ENCODE data around the gene CSF1R.
A peak's percentile ranks its signal among the peaks of the same experiment; 100 is the strongest.

The CSF1R gene

DNA sequence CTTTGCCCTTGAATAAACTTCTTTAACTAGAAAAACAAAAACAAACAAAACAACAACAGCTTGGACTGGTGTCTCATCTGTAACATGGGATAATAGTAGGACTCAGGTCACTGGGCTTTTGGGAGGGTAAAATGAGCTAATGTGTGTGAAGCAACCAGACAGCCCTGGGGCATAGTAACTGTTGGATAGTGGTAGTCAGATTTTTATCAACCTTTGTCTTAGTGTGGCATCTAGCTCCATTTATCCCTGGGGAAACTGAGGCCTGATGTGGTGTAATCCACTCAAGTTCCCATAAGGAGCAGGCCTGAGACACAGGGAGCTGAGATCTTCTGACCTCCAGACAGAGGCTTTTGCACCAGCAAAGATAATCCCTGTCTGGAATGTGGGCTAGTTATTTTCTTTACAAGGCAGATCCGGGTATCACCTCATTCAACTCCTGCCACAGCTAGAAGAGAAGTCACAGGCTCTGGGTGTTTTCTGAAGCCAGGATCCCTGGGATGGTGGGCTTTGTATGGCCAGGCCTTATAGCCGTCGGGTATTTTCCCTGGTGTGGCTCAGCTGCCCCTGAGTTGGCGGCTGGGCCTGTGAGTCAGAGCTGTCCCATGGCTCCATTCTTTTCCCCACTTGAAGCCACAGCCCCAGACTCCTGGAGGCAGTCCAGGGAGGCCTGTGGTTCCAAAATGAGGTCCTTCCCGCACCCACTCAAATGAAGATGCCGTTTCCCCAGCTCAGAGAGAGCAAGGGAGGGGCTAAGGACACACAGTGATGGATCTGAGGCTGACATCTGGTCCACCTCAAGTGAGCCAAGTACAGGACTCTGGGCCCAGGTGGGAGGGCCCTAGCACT lies 26.1 kb upstream of the CSF1R start:
- no peak overlapping the region for H3K27ac Mint-ChIP-seq
- no peak overlapping the region for H3K4me3 Mint-ChIP-seq
- ATAC-seq (no peak), DNase-seq (no peak)
- peaks cover 10% of the 10 kb centered on the region for H3K27me3 Mint-ChIP-seq
- H3K9me3 Mint-ChIP-seq, result no peaks in the 10 kb centered on the region
- no peaks in the 10 kb centered on the region for H3K4me1 Mint-ChIP-seq

DNA sequence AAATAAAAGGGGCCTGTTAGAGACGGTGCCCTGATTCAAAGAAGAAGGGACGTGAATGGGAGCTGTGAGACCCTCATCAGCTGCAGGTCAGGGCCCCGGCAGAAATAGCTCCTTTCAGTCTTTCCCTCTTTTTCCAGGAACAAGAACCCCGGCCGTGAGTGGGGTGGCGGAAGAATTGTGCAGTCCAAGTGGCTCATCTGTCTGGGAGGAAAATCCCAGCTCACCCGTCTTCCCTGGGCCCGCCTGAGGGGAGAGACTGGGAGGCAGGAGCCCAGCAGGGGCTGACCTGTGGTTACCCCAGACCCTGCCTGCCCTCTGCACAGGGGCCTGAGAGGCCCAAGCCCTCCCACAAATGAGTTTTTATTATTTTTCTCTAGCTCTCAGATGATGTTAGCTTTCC lies 24.8 kb upstream of the CSF1R start:
- no peak for ATAC-seq
- H3K4me1 Mint-ChIP-seq, result peaks cover 6% of the 10 kb centered on the region
- peaks cover 10% of the 10 kb centered on the region for H3K27me3 Mint-ChIP-seq
- no peak overlapping the region for H3K4me3 Mint-ChIP-seq
- DNase-seq, result no peak
- no peaks in the 10 kb centered on the region for H3K9me3 Mint-ChIP-seq
- no peak overlapping the region for H3K27ac Mint-ChIP-seq

DNA sequence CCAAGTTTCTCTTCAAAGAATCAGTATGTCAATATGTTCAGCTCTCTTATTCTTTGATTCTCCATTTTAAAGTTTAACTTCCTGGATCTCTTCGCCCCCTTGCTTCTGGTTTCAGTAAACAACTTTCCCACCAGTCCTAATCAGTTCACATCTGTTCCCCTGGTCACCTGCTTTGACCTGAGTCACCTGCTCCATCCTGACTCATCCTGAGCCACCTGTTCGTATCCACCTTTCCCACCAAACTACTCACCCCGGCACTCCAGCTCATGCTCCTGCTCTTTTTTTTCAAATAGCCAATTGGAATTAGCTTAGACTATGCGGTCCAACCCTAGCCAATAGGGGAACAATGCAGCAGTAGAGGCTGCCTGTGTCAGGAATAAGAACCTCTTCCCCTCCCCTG lies 23.6 kb upstream of the CSF1R start:
- Mint-ChIP-seq H3K27me3 (peaks cover 10% of the 10 kb centered on the region), H3K27ac (peak overlapping the region in 1 of 2 donors; percentile 6), H3K4me3 (no peak overlapping the region), H3K4me1 (peaks cover 6% of the 10 kb centered on the region), H3K9me3 (no peaks in the 10 kb centered on the region)
- DNase-seq, result no peak
- no peak for ATAC-seq

DNA sequence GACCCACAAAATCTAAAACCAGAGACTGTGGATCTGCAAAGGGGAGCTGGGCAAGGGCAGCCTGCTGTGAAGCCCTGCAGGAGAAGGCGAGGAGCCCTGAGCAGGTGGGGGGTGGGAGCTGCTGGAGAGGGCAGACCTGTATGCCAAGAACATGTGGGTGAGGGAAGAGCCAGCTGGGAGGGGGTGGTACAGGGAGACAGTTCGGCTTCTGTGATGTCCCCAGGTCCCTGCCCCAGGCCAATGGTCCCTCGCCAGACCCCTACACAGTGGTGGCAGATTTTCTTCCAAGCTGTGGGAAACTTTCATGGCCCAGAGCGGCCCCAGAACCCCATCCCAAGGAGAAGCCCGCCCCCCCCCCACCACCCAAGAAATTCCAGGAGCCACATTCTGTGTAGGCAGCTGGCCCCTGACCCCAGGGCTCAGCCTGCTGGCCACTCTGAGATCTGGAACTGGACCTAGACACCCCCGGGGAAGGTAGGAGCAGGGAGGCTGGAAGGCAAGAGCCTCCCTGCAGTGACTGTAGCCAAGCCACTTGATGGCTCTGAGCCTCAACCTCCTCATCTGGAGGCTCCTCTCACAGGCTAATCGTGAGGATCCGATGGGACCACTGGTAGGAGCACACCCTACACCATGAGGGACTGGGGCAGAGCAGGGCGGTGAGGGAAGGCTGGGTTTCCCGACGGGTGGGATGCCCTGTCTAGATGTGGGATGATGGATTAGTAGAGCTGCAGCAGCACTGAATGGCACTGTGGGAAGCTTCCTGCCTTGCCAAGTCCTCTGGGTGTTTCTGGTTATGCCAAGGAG lies 22.6 kb upstream of the CSF1R start:
- Mint-ChIP-seq H3K27ac (no peak overlapping the region), H3K9me3 (no peaks in the 10 kb centered on the region), H3K4me1 (peaks cover 6% of the 10 kb centered on the region), H3K27me3 (peaks cover 10% of the 10 kb centered on the region), H3K4me3 (no peak overlapping the region)
- ATAC-seq, result no peak
- DNase-seq, result no peak

DNA sequence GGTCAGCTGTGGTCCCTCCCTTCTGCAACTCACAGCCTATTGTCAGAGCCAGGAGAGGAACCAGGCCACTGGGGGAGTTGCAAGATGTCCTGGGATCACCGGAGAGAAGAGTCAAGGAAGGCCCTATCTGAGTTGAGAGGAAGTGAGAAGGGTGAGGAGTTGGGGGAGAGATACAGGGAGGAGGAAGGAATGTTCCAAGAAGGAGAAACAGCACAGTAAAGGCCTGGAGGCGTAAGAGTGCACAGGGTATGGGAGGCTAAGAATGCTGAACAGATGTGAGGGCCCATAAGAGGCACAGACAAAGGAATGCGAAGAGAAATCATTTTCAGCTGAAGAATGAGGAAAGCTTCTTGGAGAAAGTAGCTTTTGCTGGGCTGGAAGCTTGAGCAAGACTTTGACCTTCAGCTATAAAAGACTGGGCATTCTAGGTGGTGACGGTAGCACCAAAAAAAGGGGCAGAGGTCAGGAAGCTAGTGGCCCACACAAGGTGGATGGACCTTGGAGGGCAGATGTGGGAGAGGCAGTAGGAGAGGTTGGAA lies 21.6 kb upstream of the CSF1R start:
- no peak for DNase-seq
- ATAC-seq, result no peak

DNA sequence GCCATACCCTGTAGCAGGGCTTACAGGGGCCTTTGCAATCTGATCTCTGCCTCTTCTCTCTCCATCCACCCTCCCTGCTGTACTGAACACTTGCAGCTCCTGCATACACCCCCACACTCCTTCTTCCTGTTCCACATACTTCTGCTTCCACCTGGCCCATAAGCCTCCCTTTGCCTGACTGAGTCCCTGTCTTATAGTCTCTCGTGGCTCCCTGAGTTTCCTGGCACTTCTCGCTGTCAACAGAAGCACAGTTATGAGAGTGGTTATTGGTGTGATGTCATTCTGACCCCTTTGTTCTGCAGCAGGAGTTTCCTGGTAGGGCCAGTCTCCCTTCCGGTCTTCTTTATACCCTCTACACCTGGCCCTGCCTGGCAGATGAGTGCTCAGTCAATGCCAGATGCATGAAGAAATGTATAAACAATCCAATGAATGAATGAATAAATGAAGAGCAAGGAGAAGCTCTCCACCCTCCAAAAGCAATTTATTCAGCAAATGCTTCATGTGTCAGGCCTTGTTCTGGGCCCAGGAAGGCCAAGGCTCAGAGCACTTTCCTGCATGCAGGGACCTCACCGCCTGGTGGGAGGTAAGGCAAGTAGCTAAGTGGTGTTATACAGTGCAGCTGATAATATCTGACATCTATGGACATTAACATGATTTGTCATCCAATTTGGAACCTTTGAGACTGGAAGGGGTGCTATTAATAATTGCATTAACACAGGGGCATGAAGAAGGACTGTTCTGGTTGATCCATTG lies 20.5 kb upstream of the CSF1R start:
- Mint-ChIP-seq H3K4me1 (peaks cover 6% of the 10 kb centered on the region), H3K9me3 (no peaks in the 10 kb centered on the region), H3K27ac (no peak overlapping the region), H3K27me3 (peaks cover 10% of the 10 kb centered on the region), H3K4me3 (no peak overlapping the region)
- DNase-seq, result no peak
- ATAC-seq, result peak; percentile 26

More for the DNA sequence above, 21.6 kb upstream of the CSF1R start:
- no peak overlapping the region for H3K27ac Mint-ChIP-seq
- H3K4me3 Mint-ChIP-seq, result no peak overlapping the region
- no peaks in the 10 kb centered on the region for H3K9me3 Mint-ChIP-seq
- H3K27me3 Mint-ChIP-seq, result peaks cover 10% of the 10 kb centered on the region
- H3K4me1 Mint-ChIP-seq, result peaks cover 6% of the 10 kb centered on the region

DNA sequence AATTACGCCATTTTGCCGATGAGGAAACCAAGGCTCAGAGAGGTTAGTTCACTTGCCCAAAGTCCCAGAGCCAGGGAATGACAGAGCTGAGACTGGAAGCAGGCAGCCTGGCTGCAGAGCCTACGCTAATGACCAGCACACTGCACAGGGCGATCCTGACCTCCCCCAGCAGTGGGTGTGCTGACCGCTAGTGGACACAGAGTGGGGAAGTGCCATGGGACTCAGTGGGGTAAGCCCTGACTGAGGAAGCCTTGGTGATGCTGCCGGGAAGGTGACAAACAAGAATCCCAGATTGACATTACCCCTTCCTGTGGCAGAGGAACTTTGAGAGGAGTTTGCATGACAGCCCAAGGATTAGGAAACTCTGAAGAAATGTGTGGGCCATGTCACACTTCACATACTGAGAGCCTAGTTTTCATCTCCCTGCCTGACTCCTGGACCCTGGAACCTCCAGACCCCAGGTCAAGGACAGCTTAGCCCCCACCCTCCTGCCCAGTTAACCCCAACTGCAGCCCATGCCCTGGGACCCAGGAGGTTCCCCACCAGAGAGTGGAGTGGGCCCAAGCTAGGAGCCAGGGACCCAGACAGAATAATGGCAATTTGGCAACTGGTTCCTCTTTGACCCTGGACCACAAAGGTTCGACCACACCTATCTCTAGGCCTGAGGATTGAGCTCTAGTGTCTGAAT lies 19.7 kb upstream of the CSF1R start:
- DNase-seq, result no peak
- Mint-ChIP-seq H3K27ac (no peak overlapping the region), H3K4me3 (no peak overlapping the region), H3K9me3 (no peaks in the 10 kb centered on the region), H3K4me1 (peaks cover 6% of the 10 kb centered on the region), H3K27me3 (peaks cover 10% of the 10 kb centered on the region)
- ATAC-seq, result no peak

DNA sequence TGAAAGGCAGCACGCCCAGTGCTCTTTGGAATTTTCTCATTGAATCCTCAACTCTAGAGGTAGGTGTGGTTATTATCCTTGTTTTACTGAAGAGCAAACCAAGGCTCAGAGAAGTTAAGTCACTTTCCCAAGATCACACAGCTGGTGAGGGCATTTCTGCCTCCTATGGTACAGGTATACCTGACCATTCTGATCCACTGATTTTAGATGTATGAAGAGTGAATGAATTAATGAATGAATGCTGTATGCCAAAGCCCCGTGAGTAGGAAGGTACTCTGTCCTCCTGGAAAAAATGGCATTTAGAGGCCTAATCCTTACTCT lies 18.2 kb upstream of the CSF1R start:
- DNase-seq (no peak), ATAC-seq (no peak)
- Mint-ChIP-seq H3K4me1 (peaks cover 6% of the 10 kb centered on the region), H3K4me3 (no peak overlapping the region), H3K27me3 (peaks cover 10% of the 10 kb centered on the region), H3K9me3 (no peaks in the 10 kb centered on the region), H3K27ac (no peak overlapping the region)

DNA sequence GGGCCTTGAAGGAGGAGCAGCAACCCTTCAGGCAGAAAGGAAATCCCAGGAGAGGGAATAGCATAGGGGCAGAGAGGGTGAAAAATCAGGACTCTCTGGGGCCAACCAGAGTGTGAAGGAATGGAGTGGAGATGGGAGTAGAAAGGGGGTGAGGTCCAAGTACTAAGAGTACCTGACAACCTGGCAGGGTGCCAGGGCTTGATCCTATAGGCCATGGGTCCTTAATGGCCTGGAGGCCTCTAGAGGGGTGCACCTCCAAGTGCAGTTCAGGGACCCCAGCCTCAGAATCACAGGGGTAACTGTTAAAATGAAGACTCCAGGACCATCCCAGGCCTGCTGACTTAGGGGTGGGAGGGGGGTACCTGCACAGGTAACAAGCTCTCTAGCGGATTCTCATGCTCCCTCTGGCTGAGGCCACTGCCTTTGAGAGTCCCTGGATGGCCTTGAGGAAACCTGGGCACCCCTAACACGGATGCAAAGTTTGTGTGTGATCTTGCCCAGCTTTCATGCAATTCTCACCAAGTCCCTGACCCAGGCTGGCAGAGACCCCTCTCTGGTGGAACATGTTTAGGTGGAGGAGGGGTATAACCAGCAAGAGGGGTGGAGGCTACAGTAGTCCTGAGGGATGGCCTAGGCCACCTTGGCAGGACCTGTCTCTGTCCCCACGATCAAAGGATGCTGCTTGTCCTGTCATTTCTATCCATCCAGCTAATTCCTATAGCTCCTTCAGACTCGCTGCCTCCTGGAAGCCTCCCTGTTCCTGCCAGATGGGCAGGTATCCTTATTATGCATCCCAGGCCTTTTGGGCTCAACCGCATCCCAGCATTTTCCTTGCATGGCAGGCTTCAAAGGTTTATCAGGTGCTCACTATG lies 17.6 kb upstream of the CSF1R start:
- ATAC-seq (no peak), DNase-seq (no peak)
- H3K27me3 Mint-ChIP-seq, result peaks cover 10% of the 10 kb centered on the region
- H3K27ac Mint-ChIP-seq, result no peak overlapping the region
- H3K4me1 Mint-ChIP-seq, result peaks cover 6% of the 10 kb centered on the region
- H3K9me3 Mint-ChIP-seq, result no peaks in the 10 kb centered on the region
- H3K4me3 Mint-ChIP-seq, result no peak overlapping the region

DNA sequence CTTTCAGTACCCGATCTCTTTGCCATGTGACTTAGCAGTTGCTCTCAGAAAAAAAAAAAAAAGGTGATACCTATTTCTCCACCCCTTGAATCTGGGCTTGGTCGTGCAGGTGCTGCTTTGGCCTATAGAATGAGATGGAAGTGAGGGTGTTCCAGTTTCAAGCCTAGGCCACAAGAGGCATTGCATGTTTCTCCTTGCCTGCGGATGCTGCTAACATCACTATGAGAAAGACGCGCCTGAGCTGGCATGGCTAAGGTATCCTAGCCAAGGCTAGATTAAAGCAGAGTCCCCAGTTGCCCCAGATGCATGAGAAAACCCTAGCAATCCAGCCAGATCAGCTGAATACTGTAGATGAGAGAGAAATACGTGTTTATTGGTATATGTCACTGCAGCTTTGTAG lies 14.7 kb upstream of the CSF1R start:
- H3K4me3 Mint-ChIP-seq, result no peak overlapping the region

DNA sequence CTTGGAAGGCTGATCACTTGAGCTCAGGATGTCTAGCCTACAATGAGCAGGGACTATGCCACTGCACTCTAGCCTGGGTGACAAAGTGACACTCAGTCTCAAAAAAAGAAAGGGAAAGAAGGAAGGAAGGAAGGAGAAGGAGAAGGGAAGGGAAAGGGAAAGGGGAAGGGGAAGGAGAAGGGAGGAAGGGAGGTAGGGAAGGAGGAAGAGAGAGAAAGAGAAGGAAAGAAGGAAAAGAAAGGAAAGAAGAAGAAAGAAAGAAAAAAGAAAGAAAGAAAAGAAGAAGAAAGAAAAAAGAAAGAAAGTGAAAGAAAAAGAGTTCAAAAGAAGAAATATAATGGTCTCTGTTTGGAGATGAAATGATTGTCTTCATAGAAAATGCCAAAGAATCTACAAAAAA lies 10.8 kb upstream of the CSF1R start:
- DNase-seq (no peak), ATAC-seq (no peak)
- H3K4me3 Mint-ChIP-seq, result no peak overlapping the region
- H3K4me1 Mint-ChIP-seq, result peaks cover 4% of the 10 kb centered on the region
- no peaks in the 10 kb centered on the region for H3K9me3 Mint-ChIP-seq
- H3K27ac Mint-ChIP-seq, result no peak overlapping the region
- peaks cover 25% of the 10 kb centered on the region for H3K27me3 Mint-ChIP-seq

More for the DNA sequence above, 14.7 kb upstream of the CSF1R start:
- Mint-ChIP-seq H3K9me3 (no peaks in the 10 kb centered on the region), H3K27ac (no peak overlapping the region), H3K27me3 (no peaks in the 10 kb centered on the region), H3K4me1 (no peaks in the 10 kb centered on the region)
- ATAC-seq (no peak), DNase-seq (no peak)

DNA sequence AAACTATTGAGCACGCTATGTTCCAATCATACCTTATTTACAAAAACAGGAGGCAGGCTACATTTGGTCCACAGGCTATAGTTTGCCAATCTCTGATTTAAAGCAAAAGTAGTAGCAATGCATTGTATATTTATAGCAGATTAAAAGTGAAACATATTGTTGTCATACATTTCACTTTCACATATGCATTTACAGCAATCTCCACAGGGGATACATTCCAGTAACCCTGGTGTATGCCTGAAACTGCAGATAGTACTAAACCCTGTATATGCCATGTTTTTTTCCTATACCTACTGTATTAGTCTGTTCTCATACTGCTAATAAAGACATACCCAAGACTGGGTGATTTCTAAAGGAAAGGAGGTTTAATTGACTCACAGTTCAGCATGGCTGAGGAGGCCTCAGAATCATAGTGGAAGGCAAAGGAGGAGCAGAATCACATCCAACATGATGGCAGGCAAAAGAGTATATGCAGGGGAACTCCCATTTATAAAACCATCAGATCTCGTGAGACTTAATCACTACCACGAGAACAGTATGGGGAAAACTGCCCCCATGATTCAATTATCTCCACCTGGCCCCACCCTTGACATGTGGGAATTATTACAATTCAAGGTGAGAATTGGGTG lies 5.9 kb upstream of the CSF1R start:
- ATAC-seq (peak; percentile 58), DNase-seq (no peak)
- H3K27ac Mint-ChIP-seq, result no peak overlapping the region
- peaks cover 58% of the 10 kb centered on the region for H3K27me3 Mint-ChIP-seq
- H3K4me1 Mint-ChIP-seq, result peaks cover 6% of the 10 kb centered on the region
- no peak overlapping the region for H3K4me3 Mint-ChIP-seq
- no peaks in the 10 kb centered on the region for H3K9me3 Mint-ChIP-seq

DNA sequence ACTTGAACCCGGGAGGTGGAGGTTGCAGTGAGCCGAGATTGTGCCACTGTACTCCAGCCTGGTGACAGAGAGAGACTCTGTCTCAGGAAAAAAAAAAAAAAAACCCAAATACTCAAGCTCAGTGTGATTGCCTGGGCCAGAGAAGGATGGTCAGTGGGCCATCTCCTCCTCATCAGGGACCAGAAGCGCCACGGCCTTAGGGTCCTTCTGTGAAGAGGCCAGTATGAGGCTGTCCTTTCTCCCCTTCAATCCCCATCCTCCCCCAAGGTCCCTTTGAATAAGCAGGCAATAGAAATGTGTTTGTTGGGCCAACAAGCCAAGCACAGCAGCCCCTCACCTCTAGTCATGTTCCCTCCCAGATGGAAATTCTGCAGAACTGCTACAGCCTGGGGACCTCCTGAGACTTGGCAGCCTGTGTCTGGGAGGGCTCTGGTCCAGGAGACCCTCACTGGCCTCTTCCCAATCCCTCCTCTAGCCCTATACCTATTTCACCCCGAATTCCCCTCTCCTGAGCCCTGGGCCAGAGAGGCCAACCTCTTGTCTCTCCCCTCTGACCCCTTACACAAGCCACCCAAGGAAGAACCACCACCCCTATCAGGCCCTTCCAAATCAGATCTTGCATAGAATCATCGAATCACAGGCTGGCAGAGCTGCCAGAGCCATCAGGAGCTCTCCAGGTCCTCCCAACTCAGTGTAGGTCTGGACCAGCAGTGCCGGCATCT lies 1.0 kb downstream of the CSF1R start:
- Mint-ChIP-seq H3K9me3 (no peaks in the 10 kb centered on the region), H3K4me1 (peaks cover 26% of the 10 kb centered on the region), H3K4me3 (no peak overlapping the region), H3K27me3 (peaks cover 63% of the 10 kb centered on the region), H3K27ac (no peak overlapping the region)
- DNase-seq (no peak), ATAC-seq (no peak)
